Stimulated activated CD8-positive, alpha-beta memory T cell treated with anti-CD3 and anti-CD28 coated beads, Interleukin-7, amount 100 ng/mL, for 24 hours (primary cell): ENCODE data around the gene P2RX6.

Source experiments
- DNase-seq: peaks from one replicate; pipeline ENCODE4 v3.0.0-alpha.2; 2020; ENCODE audit warnings: low read depth

The P2RX6 gene

DNA sequence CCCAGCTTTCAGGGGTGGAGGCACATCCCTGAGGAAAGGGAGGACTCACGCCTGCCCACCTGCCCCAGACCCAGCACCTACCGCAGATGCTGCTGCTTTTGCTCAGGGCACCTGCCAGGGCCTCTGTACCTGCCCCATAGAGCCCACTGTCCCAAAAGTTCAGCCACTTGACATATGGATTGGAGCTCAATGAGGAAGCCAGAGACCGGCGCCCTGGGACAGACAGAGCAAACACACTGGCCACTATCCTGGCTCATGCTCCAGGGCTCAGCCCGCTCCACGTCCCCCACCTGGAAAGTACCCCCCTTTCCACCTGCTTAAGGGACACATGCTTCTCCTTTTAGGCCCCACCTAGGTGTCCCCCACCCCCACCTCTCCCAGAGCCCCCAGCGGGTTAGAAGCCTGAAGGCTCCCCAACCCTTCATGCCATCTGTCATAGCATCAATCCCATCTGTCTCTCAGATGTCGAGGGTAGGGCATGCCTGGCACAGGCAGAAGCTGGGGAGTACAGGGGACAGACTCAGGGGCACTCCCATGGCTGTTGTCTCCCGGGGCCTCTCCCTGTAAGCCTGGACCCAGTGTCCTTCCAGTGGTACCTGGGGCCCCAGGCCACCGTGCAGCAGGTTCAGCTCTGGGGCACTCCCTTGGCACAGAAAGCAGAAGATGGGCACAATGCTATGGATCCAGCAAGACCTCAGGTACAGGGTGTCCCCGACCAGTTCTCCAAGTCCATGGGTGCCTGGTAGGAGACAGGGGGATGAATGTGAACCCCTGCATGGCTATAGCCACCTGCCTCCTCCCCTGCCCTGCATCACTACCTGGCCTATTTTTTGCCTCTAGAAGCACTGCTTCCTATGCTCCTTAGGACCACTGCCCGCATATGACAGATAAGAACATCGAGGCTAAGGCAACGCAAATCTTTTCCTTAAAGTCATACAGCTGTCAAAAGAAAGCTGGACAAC lies 2.2 kb upstream of the P2RX6 start:
- no peak for DNase-seq

- DNase-seq: no peak
Measured at GRCh38 chr22:21013657-21014201, 1.2 kb upstream of the P2RX6 start.

GRCh38 chr22:21014202-21014725 lies 701 bp upstream of the P2RX6 start:
- peak; percentile 69 for DNase-seq

GRCh38 chr22:21015466-21016006 lies 571 bp downstream of the P2RX6 start:
- no peak for DNase-seq

DNA sequence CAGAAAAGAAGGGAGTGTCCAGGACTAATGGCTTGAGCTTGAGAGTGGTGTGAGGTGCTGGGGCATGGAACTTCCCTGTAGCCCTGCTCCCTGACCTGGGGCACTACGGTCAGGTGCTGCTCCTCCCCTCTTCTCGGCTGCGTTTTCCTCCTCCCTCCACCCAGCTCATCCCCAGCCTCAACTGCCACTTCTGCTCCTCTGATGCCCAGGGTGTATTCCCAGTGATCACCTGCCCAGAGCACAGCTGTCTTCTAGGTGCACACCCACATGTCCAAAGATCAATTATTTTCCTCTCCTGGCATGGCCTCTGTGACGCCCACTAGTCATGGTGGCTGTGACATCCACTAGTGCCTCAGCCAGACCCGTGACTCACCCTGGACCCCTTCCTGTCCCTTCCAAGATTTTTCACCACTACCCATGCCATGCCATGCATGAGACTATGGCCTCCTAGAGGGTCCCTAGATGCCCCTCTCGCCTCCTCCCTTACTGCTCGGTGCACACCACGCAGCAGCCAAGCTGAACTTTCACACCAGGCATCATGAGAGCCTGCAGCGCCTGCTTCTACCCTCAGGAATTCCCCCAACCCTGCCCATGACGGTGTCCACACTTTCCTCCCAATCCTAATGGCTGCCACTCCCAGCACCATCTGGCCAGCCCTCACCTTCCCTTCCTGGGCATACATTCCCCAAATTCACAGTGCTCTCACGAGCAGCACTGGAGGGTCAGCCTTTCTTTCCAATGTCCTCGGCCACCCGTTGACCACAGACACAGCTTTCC lies 1.9 kb downstream of the P2RX6 start:
- no peak for DNase-seq

- DNase-seq: no peak
Measured at GRCh38 chr22:21018314-21018713, 3.3 kb downstream of the P2RX6 start.

- DNase-seq: no peak
Measured at GRCh38 chr22:21020802-21021429, 6.0 kb downstream of the P2RX6 start.

GRCh38 chr22:21022507-21022906 lies 7.5 kb downstream of the P2RX6 start:
- DNase-seq: no peak

GRCh38 chr22:21022955-21023614 lies 8.1 kb downstream of the P2RX6 start:
- no peak for DNase-seq

DNA sequence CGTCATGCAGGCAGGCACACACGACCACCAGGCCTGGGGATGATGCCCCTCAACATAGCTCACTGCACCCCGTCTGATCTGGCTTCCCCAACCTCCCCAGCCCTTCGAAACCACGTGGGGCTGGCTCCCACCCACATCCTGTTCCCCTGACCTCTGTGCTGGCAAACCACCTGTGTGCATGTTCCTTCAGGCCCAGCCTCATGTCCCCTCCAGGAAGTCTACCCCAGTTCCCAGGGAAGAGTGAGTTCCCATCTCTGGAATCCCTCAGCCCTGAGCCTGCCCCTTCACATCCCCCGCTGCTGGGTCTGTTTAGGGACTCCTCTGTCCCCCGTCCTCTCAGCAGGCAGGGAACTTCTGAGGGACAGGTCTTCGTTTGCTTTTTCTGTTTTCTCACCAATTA lies 10.3 kb downstream of the P2RX6 start:
- DNase-seq: no peak

GRCh38 chr22:21025763-21026755 lies 11.1 kb downstream of the P2RX6 start:
- no peak for DNase-seq

DNA sequence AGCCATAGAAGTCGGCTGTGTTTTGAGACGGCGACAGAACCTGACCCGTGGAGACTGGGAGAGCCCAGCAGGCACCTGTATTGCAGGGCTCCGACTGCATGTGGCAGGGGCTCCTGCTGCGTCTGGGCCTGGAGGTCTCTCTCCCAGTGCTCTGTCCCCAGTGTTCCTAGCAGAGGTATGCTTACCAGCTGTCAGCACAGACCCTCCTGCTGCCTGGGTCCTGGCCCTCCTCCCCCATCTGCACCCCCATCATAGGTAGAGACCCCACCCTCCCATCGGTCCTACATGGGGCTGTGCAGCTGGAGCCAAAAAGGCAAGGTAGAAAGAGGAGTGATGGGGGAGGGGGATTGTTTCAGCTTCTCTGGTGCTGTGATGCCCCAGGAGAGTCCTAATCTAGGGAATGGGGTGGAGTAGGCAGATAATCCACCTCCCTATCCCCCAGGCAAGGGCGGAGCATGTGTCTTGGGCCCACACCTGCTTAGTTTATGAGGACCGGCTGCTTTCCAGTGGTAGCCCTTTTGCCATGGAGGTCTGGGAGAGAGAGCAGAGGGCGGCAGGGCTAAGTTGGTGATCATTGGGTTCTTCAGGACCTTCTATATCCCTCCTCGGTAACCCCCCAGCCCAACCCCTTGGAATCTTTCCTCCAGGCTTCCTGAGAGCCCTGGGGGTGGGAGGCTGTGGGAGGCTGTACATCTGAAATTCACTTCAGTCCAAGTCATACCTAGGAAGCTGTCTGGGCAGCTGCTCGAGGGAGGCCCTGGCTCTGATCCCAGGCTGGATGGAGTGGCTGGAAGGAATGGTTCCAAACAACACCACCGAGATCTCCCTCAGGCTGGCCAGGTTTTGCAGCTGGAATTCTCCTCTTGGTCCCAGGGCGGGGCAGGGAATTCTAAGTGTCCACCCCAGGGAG lies 12.1 kb downstream of the P2RX6 start:
- no peak for DNase-seq

DNA sequence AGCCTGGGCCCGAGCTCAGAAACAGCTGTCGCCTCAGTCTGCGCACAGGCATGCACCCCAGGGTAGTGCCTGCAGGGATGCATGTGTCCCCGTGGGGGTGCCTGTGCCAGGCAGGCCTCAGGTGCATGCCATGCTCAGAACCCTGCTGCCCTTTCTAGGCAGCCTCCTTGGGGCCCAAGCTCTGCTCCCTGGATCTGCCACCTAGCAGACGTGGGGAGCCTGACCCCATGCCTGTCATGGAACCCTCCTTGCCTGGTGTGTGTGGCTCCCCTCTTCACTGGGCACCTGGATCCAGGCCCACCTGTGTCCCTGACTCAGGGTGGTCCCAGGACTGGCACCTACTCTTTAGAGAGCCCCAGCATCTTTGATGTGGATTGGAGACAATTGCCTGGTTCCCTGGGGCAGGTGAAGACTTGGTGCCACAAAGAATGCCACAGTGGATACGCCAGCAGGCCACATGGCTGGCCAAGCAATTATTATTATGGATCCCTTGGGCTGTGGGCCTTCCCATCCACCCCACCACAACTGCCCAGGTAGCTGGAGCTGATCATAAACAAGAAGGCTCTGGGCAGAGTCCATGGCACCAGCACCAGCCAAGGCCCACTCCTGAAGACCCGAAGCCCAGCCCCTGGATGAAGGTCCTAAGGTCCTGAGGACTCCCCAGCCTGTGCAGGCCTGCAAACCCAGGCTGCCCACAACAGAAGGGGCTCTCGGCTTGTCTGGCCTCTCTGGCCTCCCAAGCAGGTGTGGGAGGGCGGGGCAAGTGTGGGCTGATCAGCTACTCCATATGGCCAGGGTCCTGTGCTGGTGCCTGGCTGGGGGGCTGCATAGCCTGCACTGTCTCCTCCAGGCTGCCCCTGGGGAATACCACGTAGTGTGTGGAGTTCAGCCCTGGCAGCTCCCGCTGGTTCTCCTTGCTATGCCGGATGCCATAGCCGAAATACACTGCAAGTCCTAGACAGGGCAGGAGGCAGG lies 13.6 kb downstream of the P2RX6 start:
- DNase-seq: no peak

DNA sequence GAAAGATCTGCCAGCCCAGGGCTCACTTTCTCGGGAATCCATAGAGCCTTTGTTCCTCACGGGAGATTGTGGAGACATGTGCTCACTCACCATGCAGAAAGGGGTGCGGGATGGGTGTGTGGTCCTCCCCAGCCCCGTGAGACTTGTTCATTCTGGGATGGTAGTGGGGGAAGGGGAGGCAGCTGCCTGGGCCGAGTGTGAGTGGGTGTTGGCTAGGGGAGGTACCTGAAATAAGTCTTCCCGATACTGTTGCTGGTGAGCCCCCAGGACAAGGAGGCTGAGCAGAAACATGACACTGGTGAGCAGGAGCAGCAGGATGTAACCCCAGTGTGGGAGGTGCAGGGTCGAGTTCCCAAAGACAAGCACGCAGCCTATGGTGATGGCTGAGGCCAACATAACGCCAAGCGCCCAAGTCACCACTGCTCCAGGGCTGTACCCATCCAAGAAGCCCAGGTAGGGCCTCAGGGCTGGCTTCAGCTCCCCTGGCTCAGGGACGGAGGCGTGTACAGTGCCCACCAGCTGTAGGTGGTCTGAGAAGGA lies 14.6 kb downstream of the P2RX6 start:
- no peak for DNase-seq

GRCh38 chr22:21030032-21030431 lies 15.1 kb downstream of the P2RX6 start:
- DNase-seq: no peak

DNA sequence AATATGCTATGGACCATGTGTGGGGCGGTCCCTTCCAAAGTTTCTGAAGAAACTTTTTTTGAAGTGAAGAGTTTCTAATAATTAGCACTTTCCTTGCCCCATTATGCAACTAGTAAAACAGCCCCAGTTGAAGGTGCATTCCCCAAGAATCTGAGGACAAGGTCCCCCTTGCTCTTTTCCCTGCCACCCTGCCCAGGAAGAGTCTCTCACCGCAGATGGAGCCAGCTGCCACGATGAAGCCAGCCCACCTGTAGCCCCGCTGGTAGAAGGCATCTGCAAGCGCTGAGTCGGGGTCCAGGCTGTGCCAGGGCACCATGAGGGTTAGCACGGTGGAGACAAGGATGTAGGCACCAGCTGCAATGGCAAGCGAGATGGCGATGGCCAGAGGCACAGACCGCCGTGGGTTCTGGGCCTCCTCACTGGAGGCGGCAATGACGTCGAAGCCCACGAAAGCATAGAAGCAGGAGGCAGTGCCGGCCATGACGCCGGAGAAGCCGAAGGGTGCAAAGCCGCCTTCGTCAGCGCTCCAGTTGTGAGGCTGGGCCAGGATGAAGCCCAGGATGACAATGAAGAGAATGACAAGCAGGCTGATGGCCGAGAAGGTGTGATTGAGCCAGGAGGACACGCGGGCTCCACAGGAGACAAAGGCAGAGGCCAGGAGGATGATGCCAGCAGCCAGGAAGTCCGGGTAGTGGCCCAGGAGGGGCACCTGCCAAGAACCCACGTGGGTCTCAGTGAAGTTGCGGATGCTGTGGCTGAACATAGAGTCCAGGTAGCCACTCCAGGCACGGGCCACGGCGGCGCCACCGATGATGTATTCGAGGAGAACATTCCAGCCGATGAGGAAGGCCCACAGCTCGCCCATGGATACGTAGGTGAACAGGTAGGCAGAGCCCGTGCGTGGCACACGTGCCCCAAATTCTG lies 15.9 kb downstream of the P2RX6 start:
- no peak for DNase-seq
